Muscle of arm (tissue), 12 donors: ENCODE measurements around the gene COX10. TPM values are rescaled to one million over a fixed set of nuclear protein-coding genes. Genes with fewer than 3 reads are reported as not detected.

ENCODE experiments used
- DNase-seq: peaks from one replicate; pipeline ENCODE4 v3.0.0-alpha.2; 2013
- polyA plus RNA-seq, 12 donors: library from polyadenylated mRNA; unstranded; fragments of 120-200 nt; gene quantifications; one replicate each; pipeline ENCODE4 v1.2.1, GENCODE V29; 2013; ENCODE audit not compliant: insufficient read length in 12 of 12

COX10 gene
- polyA plus RNA-seq, 12 donors = 9.5 to 18.7 (median 14.2) TPM; not detected in 1

DNA sequence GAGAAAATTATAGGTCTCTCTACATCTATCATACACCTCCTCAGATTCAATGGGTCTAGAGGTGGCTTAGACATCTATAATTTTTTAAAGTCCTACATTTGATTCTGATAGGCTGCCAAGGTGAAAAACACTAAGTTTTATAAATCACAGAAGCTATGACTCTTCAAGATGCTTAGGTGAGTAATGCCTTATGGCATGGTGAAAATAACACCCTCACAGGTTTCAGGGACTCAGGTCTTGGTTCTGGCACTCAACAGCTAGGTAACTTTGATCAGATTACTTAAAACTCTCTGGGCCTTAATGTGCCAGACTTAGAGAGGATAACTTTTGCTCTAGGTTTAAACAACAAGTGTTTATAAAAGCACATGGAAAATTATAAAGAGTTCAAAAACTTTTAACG is 2.0 kb upstream of the COX10 start:
- DNase-seq = no peak

DNA sequence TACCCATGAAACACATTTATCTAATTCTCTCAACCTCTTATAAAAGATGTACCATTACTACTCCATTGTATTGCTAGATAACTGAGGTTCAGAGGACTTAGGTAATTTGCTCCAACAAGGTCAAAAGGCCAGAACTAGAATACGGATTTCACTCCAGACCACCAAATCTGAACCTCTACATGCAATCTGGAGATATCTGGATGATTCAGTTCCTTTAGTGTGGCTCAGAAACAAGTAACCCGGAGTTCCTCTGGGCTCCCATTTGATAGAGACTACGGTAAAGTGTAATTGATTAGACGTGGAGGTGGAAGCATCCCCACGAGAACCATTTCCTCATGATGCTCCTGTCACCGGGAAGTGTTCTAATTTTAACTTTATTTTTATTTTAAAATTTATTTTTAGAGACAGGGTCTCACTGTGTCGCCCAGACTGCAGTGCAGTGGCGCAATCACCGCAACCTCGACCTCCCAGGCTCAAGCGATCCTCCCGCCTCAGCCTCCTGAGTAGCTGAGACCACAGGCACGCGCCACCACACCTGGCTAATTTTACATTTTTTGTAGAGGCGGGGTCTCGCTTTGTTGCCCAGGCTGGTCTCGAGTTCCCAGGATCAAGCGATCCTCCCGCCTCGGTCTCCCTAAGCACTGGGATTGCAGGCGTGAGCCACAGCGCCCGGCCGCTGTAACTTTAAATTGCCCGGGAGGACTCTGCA is 608 bp upstream of the COX10 start:
- DNase-seq = no peak

GRCh38 chr17:14070344-14070984 is 1.2 kb downstream of the COX10 start:
- no peak for DNase-seq

GRCh38 chr17:14072881-14073280 is 3.6 kb downstream of the COX10 start:
- no peak for DNase-seq

- no peak for DNase-seq
Observed at GRCh38 chr17:14078027-14078426, 8.7 kb downstream of the COX10 start.

DNA sequence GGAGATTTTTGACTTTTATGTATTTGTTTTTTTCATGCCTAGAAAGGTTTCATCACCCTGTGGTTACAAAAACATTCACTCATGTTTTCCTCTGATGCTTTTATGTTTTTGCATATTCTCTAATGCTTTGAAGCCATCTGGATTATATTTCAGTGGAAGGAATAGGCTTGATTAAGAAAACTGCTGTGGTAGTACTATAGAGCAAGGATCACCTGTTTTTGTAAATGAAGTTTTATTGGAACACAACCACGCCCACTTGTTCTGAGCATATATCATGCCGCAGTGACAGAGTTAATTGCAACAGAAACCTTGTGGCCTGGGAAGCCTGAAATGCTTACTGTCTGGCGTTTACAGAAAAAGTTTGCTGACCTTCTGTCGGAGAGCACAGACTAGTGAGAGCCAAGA is 11.5 kb downstream of the COX10 start:
- no peak for DNase-seq

DNA sequence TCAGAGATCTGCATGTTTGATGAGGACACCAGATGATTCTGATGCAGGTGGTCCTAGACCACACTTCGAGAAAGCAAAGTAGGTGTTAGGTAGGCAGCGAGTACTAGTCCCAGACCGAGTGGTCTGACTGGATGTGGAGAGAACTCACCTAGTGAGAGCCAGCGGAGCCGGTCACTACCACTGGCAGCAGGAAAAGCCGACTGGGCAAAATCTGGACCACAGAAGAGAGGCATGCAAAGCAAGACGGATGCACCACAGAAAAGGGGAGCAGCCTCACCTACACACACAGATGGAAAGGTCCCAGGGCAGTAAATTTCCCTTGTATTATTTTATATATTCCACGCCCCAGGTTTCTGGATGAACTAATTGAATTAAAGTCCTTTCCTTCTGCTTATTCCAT is 13.5 kb downstream of the COX10 start:
- DNase-seq = no peak

- DNase-seq = no peak
Observed at GRCh38 chr17:14084955-14085354, 15.7 kb downstream of the COX10 start.

DNA sequence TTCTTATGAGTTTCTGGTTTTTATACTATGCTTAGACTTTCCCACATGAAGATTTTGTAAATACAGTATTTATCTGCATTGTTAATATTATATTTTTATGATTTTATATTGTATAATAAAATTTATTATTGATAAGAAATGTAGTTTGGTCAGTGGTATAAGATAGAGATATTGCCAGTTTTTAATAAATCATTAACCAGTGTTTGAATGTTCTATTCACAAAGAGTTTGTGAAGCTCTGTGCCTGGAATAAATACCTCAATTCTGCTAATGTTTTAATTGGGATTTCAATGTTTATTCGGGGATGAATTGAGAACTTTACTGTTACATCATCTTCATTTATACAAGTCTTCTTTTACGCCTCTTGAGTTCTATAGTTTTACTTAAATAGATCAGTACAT is 16.9 kb downstream of the COX10 start:
- DNase-seq = no peak

DNA sequence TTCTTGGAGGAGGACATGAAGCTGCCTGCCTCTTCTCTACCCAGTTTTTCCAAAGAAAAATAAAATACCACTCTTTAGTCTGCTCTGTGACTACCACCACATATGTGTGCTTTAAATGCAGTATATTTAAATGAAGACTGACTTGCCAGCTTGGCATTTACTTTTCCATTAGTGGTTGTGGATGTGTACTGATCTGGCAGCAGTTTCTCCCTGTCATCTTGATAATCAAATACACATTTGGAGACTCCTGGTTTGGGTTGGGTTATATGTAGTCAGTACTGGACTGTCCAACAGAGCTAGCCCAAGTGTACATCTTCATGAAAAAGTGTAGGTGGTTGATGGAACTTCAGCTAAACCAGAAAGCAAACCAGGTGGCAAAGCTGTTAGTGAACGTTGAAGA is 19.9 kb downstream of the COX10 start:
- no peak for DNase-seq

GRCh38 chr17:14091367-14091766 is 22.1 kb downstream of the COX10 start:
- no peak for DNase-seq

DNA sequence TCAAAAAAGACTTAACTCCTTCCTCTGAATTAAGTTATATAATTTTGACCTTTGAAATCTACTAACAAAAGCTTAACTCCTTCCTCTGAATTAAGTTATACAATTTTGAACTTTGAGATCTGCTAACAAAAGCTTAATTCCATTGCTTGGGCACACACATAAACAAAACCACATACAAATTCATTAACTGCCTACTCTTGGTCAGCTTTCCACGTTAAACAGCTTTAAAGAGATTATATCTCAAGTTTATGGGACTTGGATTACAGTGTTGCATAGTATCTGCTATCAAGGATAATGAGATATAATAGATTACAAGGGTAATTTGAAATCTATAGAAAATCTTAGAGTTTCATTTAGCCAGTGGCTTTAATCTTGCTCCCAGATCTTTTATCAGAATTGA is 23.5 kb downstream of the COX10 start:
- no peak for DNase-seq

- no peak for DNase-seq
Observed at GRCh38 chr17:14094676-14095601, 25.6 kb downstream of the COX10 start.

GRCh38 chr17:14095631-14096030 is 26.3 kb downstream of the COX10 start:
- no peak for DNase-seq

DNA sequence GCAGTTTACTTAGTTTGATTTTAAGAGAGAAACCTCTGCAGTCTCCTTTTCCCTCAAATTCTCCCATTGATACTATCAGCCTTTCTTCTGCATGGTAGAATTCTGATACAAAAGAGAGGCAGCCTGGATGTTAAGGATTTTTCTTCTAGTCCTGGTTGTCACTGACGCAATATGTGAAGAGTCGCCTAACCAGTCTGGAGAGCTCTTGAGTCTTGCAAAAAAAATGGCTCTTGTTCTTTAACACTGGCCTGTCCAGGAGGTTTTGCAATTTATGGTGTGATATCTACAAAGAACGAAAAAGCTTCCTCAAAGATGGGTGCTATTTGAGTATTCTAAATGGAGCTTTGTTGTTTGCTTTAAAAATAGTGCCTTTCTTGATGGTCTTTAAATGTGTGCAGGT is 28.9 kb downstream of the COX10 start:
- DNase-seq = no peak

- DNase-seq = no peak
Observed at GRCh38 chr17:14101976-14102375, 32.7 kb downstream of the COX10 start.

DNA sequence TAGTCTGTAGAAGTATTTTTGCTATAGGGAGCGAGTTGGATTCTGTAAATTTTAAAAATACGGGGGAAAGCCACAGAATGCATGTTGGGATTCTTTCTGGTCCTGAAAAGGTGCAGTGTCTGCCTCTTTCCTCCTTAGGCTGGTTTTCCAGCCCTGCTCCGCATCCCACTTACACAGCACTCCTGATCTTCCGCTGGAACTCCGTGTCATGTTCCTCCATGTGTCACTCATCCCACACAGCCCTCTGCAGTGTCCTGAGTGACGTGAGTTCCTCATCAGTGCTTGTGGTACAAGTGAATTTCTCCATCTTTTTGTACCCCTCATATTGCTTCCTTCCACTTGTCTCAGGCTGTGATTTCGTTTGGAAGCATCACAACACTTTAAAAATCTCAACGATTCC is 34.5 kb downstream of the COX10 start:
- DNase-seq = no peak

DNA sequence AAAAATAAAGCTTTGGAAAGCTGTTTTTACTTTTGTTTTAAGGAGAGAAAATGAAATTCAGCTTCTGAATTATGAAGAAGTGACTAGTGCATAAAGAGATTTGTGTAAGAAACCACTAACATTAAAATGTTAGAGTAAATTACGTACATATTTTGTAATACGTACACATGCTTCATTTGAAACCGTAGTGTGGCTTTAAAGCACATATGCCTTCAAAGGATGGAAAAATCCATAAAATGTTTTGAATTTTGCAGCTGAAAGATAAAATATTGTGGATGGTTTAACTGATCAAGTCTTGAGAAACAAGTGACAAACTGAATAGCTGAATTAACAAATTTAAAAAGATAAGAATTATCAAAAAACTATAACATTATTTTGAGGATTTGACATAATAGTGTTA is 35.4 kb downstream of the COX10 start:
- no peak for DNase-seq

- no peak for DNase-seq
Observed at GRCh38 chr17:14107889-14108288, 38.6 kb downstream of the COX10 start.

DNA sequence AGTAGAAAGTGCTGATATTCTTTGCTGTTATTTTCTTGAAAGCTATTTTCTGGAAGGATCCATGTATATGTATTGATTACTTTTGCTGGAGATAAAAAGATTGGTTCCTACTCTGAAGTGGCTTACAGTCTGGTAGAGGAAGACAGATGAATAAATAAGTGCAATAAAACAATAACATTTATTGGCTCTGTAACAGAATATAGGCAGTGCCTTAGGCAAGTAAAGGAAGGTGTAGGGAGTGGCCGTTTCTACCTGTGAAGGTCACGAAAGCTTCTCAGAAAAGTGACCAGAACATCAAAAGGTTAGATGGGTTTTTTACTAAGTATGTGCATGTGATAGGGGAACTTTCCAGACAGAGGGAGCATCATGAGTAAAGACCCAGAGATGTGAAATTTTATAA is 43.1 kb downstream of the COX10 start:
- no peak for DNase-seq

- no peak for DNase-seq
Observed at GRCh38 chr17:14113137-14113536, 43.8 kb downstream of the COX10 start.

DNA sequence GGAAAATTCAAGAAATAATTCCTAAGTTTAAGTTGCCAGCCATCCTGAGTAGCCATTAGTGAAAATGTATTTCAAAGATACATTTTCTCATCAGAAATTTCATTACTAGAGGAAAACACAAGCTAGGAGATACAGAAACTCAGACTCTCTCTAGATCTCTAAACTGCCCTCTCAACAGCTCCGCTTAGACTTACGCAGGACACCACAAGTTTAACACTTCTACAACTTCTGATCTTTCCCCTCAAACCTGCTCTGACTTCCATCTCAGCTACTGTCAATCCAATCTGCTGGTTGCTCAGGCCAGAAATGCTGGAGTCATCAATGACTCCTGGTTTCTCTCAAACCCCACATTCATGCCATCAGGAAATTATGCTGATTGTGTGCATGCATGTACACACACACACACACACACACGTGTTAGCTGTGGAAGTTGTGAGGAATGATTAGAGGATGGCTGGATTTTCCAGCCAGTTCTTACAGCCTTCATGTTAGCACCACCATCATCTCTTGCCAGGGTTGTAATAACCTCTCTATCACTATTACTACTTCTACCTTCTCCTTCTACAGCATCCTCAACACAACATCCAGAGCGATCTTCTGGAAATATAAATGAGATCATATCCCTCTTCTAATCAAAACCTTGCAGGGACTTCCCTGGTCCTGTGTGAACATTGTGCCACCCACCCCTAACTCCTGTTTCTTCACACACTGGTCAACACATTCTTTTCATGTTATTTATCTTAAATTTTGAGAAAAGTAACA is 47.1 kb downstream of the COX10 start:
- no peak for DNase-seq
